Epithelial cell of prostate (primary cell): Measurements from ENCODE around the gene CHST8.

Experiments
- DNase-seq: peaks from one replicate; pipeline ENCODE4 v3.0.0-alpha.2; 2011; ENCODE audit warnings: low read depth, low spot score
- H3K27ac ChIP-seq: fragments of 450-650 bp; 2 replicates; pipeline ENCODE4 v1.5.1; 2017; ENCODE audit warnings: mild to moderate bottlenecking

The CHST8 gene

GRCh38 chr19:33819880-33820781 lies 198.4 kb downstream of the CHST8 start:
- peak; percentile 79 for DNase-seq
- peak overlapping the region; percentile 100 for H3K27ac ChIP-seq

GRCh38 chr19:33821871-33822270 lies 200.1 kb downstream of the CHST8 start:
- H3K27ac ChIP-seq = peak overlapping the region; percentile 100
- DNase-seq = no peak
